DOHH2 (cell line): ENCODE measurements around the gene ZNFX1.

ENCODE experiments used
- H3F3A ChIP-seq: fragments of 200-600 bp; sonication (generic), shearing (Covaris generic); 2 replicates; pipeline ENCODE4 v1.6.0; 2016; ENCODE audit warnings: antibody characterized with exemption, mild to moderate bottlenecking; ENCODE audit not compliant: control insufficient read depth, insufficient read depth
- H3K27ac ChIP-seq: fragments of 200-600 bp; sonication (generic); 2 replicates; pipeline ENCODE4 v1.5.1; 2014; ENCODE audit warnings: low read depth, mild to moderate bottlenecking, low read length, moderate library complexity
- H3K27me3 ChIP-seq: fragments of 200-600 bp; sonication (generic); 2 replicates; pipeline ENCODE4 v1.6.1; 2014; ENCODE audit warnings: mild to moderate bottlenecking, low read length, mixed read lengths; ENCODE audit not compliant: control insufficient read depth
- H3K36me3 ChIP-seq: fragments of 200-600 bp; sonication (generic); 2 replicates; pipeline ENCODE4 v1.6.1; 2014; ENCODE audit warnings: mild to moderate bottlenecking, low read length, moderate library complexity, mixed read lengths; ENCODE audit not compliant: control insufficient read depth
- H3K4me1 ChIP-seq: fragments of 200-600 bp; sonication (generic); 2 replicates; pipeline ENCODE4 v1.6.1; 2014; ENCODE audit warnings: mild to moderate bottlenecking, low read length, mixed read lengths; ENCODE audit not compliant: control insufficient read depth
- H3K4me2 ChIP-seq: fragments of 200-600 bp; sonication (generic); 2 replicates; pipeline ENCODE4 v1.6.0; 2014; ENCODE audit warnings: mild to moderate bottlenecking, low read length, moderate library complexity
- H3K4me3 ChIP-seq: fragments of 200-600 bp; sonication (generic); 2 replicates; pipeline ENCODE4 v1.5.1; 2014; ENCODE audit warnings: mild to moderate bottlenecking, low read length, mixed read lengths
- H3K79me2 ChIP-seq: fragments of 200-600 bp; sonication (generic); 2 replicates; pipeline ENCODE4 v1.6.1; 2014; ENCODE audit warnings: mild to moderate bottlenecking, low read length, mixed read lengths; ENCODE audit not compliant: control insufficient read depth
- H3K9me2 ChIP-seq: fragments of 200-600 bp; sonication (generic); replicated peaks from 2 replicates; pipeline ENCODE4 v1.6.1; 2014; ENCODE audit warnings: mild to moderate bottlenecking, low read length, mixed read lengths; ENCODE audit not compliant: control insufficient read depth
- H3K9me3 ChIP-seq: fragments of 200-600 bp; sonication (generic); 2 replicates; pipeline ENCODE4 v1.6.1; 2014; ENCODE audit warnings: antibody characterized with exemption, low read length, mixed read lengths; ENCODE audit not compliant: control insufficient read depth, insufficient read depth
- H4K20me1 ChIP-seq: fragments of 200-600 bp; sonication (generic); 2 replicates; pipeline ENCODE4 v1.6.0; 2014; ENCODE audit warnings: low read depth, mild to moderate bottlenecking, antibody characterized with exemption, low read length, moderate library complexity; ENCODE audit not compliant: control insufficient read depth, insufficient read depth
- CTCF ChIP-seq: fragments of 200-600 bp; sonication (generic); IDR thresholded peaks from one replicate; pipeline ENCODE4 v1.5.1; 2014; ENCODE audit warnings: antibody characterized with exemption, mild to moderate bottlenecking, low read depth, low read length; ENCODE audit not compliant: poor library complexity, severe bottlenecking
- EZH2phosphoT487 ChIP-seq: fragments of 200-600 bp; sonication (generic); IDR thresholded peaks from 2 replicates; pipeline ENCODE4 v1.6.1; 2017; ENCODE audit warnings: borderline replicate concordance, mild to moderate bottlenecking, antibody characterized with exemption, low read length, moderate library complexity, mixed read lengths

The ZNFX1 gene

GRCh38 chr20:49248301-49248700 is 29.6 kb downstream of the ZNFX1 start:
- no peak overlapping the region for H3K4me2 ChIP-seq
- H3K27me3 ChIP-seq, result no peaks in the 10 kb centered on the region
- H3K79me2 ChIP-seq, result no peaks in the 10 kb centered on the region
- TF ChIP-seq CTCF, result no peak
- TF ChIP-seq EZH2phosphoT487, result no peak
- peaks cover 81% of the 10 kb centered on the region for H3K36me3 ChIP-seq
- H3K4me1 ChIP-seq, result no peaks in the 10 kb centered on the region
- peaks cover 4% of the 10 kb centered on the region; the same call in 1 of the 2 replicates for H3F3A ChIP-seq
- peaks cover 4% of the 10 kb centered on the region; the same call in 1 of the 2 replicates for H4K20me1 ChIP-seq
- H3K27ac ChIP-seq, result no peak overlapping the region
- H3K9me3 ChIP-seq, result no peaks in the 10 kb centered on the region
- H3K9me2 ChIP-seq, result no peaks in the 10 kb centered on the region
- H3K4me3 ChIP-seq, result no peak overlapping the region

GRCh38 chr20:49247792-49248191 is 30.1 kb downstream of the ZNFX1 start:
- H3K4me2 ChIP-seq, result no peak overlapping the region
- H3K9me3 ChIP-seq, result no peaks in the 10 kb centered on the region
- TF ChIP-seq EZH2phosphoT487 (no peak), CTCF (no peak)
- H3K4me1 ChIP-seq, result no peaks in the 10 kb centered on the region
- H3K4me3 ChIP-seq, result no peak overlapping the region
- no peaks in the 10 kb centered on the region for H3K27me3 ChIP-seq
- no peak overlapping the region for H3K27ac ChIP-seq
- peaks cover 4% of the 10 kb centered on the region; the same call in 1 of the 2 replicates for H3F3A ChIP-seq
- H3K9me2 ChIP-seq, result no peaks in the 10 kb centered on the region
- peaks cover 81% of the 10 kb centered on the region for H3K36me3 ChIP-seq
- H4K20me1 ChIP-seq, result peaks cover 4% of the 10 kb centered on the region; the same call in 1 of the 2 replicates
- no peaks in the 10 kb centered on the region for H3K79me2 ChIP-seq

- no peak overlapping the region for H3K4me3 ChIP-seq
- no peaks in the 10 kb centered on the region for H3K27me3 ChIP-seq
- H3K79me2 ChIP-seq, result no peaks in the 10 kb centered on the region
- no peak for TF ChIP-seq EZH2phosphoT487
- no peak for TF ChIP-seq CTCF
- no peak overlapping the region for H3K4me2 ChIP-seq
- peaks cover 4% of the 10 kb centered on the region; the same call in 1 of the 2 replicates for H4K20me1 ChIP-seq
- H3K4me1 ChIP-seq, result no peaks in the 10 kb centered on the region
- no peaks in the 10 kb centered on the region for H3K9me3 ChIP-seq
- no peak overlapping the region for H3K27ac ChIP-seq
- H3K36me3 ChIP-seq, result peaks cover 83% of the 10 kb centered on the region
- H3F3A ChIP-seq, result peaks cover 4% of the 10 kb centered on the region; the same call in 1 of the 2 replicates
- H3K9me2 ChIP-seq, result no peaks in the 10 kb centered on the region
These were observed 30.6 kb downstream of the ZNFX1 start for GRCh38 chr20:49247169-49247723.
